Measurements from ENCODE around the gene CDHR5. TPM values are rescaled to one million over a fixed set of nuclear protein-coding genes. Genes with fewer than 3 reads are reported as not detected.
"Not testable (repeated sequence)": the region's sequence is repeated elsewhere in the genome, so short reads cannot be mapped to it uniquely, and the experiment has no call there.

The CDHR5 gene
- total RNA-seq, 1 experiment from 2014 or later: not detected

GRCh38 chr11:578276-579035, 46.3 kb downstream of the CDHR5 start:
- DNase-seq (ENCODE audit: low read depth): no peak
- in situ Hi-C loops (cut with HindIII; ENCODE audit: low pct_unique_long_range_greater_than_20kb, low sequenced_read_pairs): no loop called here

DNA sequence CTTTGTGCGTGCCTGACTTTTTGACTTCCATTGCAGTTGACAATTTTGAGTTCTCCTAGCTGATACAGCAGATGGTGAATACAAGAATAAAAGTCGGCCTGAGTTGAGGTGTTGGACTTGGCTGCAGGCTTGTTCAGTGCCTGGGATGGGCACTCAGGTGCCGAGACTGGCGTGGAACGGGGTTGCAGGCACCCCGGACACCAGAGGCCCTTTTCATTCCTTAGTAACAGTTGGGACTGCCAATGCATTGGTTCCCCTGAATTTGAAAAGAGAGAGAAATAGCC, 47.2 kb downstream of the CDHR5 start:
- in situ Hi-C loops (cut with HindIII; ENCODE audit: low pct_unique_long_range_greater_than_20kb, low sequenced_read_pairs): no loop called here
- no peak for DNase-seq (ENCODE audit: low read depth)

DNA sequence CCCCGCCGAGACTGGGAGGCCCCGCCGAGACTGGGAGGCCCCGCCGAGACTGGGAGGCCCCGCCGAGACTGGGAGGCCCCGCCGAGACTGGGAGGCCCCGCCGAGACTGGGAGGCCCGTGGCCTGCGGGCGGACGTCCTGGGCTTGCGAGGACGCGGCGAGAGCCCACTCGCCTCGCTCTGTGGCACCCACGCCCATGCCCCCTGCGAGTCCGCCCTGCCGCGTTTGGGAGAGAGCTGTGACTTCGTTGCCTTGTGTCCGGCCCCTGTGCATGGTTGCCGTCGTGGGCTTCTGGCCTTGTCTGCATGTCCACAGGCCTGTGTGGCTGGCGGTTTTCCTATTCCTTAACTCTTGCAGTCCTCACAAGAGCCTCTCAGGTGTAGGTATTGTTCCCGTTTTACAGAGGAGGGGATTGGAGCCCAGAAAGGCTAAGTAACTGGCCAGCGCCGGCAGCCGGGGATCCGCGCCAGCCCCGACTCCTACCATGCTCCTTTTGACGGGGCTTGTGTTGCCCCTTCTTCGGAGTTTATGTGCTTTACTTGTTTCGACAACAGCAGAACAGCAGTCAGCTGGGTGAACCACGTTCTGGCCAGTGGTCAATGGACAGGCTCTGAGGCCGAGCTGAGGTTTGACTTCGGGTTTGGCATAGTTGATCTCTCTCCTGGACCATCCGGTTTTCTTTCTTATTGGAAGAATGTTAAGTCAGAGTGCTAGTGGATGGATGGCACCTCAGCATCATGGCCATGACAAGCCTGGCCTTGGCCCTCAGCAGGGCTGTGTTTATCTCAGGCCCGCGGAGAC, 47.7 kb downstream of the CDHR5 start:
- in situ Hi-C loops (cut with HindIII; ENCODE audit: low pct_unique_long_range_greater_than_20kb, low sequenced_read_pairs): no loop called here
- DNase-seq (ENCODE audit: low read depth): no peak

GRCh38 chr11:575996-576768, 48.6 kb downstream of the CDHR5 start, which contains the start of gene PHRF1:
TSS of gene PHRF1 (plus strand) at chr11:576470. CDS start at chr11:581513, 5,043 bp downstream.
- peak; percentile 92 for DNase-seq (ENCODE audit: low read depth)

DNA sequence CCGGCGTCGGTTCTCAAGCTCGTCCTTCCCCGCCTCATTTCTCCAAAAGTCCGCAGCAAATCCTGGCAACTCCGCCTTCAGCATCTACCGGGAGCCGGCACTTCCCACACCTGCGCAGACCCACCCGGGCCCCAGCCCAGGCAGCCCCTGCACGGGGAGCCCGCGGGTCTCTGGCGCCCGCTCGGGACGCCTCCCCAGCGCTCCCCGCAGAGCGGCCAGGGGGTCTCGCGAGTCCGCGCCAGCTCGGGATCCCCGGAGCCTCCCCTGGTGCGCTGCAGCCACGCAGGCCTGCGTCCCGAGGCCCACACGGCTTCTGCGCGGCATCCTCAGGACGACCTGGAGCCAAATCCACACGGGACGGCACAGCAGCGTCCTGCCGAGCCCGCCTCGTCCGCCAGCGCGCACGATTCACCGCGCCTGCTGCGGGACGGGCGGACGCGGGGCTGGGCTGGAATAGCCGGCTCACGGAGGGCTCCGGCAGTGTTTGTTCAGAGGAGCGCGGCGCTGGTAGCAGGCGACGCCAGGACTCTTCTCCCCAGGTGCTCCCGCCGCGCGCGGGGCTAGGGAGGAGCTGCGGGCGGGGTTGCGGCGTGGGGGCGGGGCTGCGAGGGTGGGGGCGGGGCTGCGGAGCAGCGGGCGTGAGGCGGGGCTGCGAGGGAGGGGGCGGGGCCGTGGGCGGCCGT, 49.3 kb downstream of the CDHR5 start:
- in situ Hi-C loops (cut with HindIII; ENCODE audit: low pct_unique_long_range_greater_than_20kb, low sequenced_read_pairs): no loop called here
- peak; percentile 53 for DNase-seq (ENCODE audit: low read depth)

More at GRCh38 chr11:575996-576768, 48.6 kb downstream of the CDHR5 start, which contains the start of gene PHRF1:
- in situ Hi-C loops (cut with HindIII; ENCODE audit: low pct_unique_long_range_greater_than_20kb, low sequenced_read_pairs): no loop called here

DNA sequence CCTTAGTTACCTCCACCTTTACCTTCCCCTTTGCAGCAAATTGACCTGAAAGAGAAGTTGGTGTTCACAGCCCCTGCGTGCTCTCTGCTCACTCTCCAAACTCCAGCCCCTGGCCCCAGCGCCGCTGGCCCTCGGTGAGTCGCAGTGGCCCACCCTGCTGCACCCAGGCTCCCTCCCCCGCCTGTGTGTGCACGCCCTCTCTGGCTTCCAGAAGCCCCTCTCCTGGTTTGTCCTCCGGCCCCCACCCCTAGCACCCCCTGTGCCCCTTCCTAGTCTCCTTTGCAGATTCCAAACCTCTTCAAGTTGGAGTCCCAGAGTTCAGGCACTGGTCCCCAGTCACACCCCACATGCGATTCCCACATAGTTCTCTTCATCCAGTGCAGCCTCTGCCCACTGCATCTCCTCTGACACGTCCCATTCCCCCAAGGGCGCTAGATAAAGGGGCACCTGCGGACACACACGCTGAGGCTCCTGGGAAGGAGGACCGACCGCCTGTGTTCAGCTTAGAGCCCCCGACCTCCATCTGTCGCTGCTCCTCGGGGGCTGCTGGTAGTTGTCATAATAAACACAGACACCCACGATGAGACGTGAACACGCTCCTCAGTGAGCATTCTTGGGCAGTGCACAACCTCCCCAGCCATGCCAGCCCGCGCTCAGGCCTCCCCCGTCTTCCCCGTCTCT, 50.0 kb downstream of the CDHR5 start:
- DNase-seq (ENCODE audit: low read depth): no peak
- in situ Hi-C loops (cut with HindIII; ENCODE audit: low pct_unique_long_range_greater_than_20kb, low sequenced_read_pairs): no loop called here

GRCh38 chr11:574031-574570, 50.7 kb downstream of the CDHR5 start:
- in situ Hi-C loops (cut with HindIII; ENCODE audit: low pct_unique_long_range_greater_than_20kb, low sequenced_read_pairs); DNase-seq (ENCODE audit: low read depth): not testable (repeated sequence)

- in situ Hi-C loops (cut with HindIII; ENCODE audit: low pct_unique_long_range_greater_than_20kb, low sequenced_read_pairs): no loop called here
Measured at GRCh38 chr11:573146-573759, 51.5 kb downstream of the CDHR5 start.

DNA sequence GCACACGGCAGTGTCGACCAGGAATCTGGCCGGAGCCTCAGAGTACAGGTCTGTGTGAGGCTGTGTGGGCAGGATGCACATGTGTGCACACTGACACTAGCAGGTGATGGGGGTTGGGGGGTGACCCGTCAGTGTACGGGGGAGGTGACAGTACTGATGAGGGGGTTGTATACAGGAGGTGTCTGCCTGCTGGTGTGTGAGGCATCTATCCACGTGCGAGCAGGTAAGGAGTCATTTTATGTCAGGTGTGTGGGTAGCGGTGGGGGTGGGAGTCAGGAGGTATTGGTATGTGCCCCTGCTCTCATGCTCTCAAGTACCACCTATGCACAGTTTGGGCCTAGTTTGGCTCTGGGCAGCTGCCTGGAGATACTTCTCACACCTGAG, 53.0 kb downstream of the CDHR5 start:
- in situ Hi-C loops (cut with HindIII; ENCODE audit: low pct_unique_long_range_greater_than_20kb, low sequenced_read_pairs): no loop called here
- DNase-seq (ENCODE audit: low read depth): no peak

More at GRCh38 chr11:573146-573759, 51.5 kb downstream of the CDHR5 start:
- no peak for DNase-seq (ENCODE audit: low read depth)

DNA sequence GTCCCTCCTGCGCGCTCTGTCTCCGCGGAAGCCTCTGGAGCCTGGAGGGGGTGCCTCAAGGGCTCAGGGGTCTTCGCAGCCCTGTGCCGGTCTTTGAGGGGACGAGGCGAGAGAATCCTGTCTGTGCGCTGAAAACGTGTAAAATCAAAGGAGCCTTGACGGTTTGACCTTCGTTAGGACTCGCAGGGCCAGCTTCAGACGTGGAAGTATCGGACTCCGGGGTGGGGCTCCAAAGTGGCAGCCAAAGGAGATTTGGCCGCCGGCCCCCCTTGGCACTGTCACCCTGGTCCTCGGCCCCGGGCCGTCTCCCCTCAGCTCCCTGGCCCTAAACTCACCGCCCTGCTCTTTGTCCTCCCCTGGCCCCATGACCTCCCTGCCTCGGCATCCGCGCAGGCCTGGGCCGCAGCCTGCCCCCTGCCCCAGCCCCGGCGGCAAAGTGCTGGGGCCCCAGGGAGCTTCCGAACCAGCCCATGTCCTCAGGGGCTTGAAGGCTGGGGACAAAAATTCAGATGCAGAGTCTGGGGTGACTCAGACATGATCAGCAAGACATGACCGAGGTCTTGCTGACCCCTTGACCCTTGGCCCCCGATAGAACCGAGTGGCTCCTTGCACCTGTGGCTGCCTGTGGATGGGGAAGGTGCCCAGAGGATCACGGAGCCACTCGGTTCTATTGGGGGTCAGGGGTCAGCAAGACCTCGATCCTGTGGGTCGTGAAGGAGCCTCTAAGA, 55.4 kb downstream of the CDHR5 start:
- no peak for DNase-seq (ENCODE audit: low read depth)
- in situ Hi-C loops (cut with HindIII; ENCODE audit: low pct_unique_long_range_greater_than_20kb, low sequenced_read_pairs): no loop called here

- peak; percentile 95 for DNase-seq (ENCODE audit: low read depth)
- in situ Hi-C loops (cut with HindIII; ENCODE audit: low pct_unique_long_range_greater_than_20kb, low sequenced_read_pairs): no loop called here
Measured at GRCh38 chr11:568306-569157, 56.2 kb downstream of the CDHR5 start.

DNA sequence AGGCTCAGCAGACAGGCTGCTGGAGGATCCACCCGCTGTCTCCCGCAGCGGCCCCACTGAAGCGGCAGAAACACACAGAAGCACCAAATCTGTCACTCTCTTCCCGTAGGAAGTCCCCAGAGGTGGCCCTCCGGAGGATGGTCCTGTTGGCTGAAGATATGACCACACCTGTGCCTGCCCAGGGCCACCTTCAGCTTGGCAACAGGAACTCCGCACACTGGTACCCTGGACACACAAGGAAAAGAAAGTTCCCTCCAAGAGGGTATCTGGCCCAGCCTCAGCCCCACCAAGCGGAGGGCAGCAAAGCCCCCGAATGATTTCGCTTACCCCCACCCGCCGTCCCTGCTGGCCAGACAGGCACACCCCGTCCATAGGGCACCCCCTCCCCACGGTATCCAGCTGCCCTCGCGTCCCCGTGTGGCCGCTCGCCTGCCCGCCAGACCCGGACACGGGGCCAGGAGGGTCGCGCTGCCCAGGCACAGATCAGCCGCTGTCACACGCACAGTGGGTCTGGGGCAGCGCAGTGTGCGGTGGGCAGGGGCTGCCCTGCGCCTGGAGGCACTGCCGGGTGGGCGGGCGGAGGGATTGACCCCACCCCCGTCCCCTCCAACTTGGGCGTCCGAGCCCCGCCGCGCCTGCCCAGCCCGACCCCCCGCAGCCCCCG, 57.0 kb downstream of the CDHR5 start:
- in situ Hi-C loops (cut with HindIII; ENCODE audit: low pct_unique_long_range_greater_than_20kb, low sequenced_read_pairs): no loop called here
- DNase-seq (ENCODE audit: low read depth): no peak

DNA sequence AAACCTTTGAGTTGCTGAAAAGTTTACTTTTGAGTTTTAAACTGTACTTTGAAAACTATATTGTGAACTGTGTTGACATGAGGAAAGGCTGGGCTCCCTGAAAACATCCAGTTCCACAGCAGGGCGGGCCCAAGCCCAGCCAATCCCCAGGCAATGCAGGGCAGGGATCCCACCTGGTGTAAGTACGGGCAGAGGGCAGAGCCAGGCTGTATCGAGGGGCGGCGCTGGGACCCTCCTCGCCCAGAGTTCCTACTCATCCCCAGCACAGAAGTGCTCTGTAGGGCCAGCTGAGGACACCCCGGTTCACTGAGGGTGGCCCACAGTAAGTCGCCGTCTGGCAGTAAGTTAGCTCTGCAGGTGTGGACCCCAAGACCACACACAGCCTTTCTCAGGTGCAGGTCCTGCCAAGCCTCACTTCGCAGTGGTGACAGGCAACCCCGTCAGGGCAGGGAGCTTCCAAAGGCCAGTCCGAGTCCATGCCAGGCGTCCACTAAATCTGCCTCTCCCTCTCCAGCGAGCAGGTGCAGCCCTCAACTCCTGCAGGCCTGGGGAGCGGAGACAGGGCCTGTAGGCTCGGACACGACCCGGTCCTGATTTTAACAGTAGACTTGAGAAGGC, 57.6 kb downstream of the CDHR5 start:
- in situ Hi-C loops (cut with HindIII; ENCODE audit: low pct_unique_long_range_greater_than_20kb, low sequenced_read_pairs): no loop called here
- no peak for DNase-seq (ENCODE audit: low read depth)
